Measurements from ENCODE around the gene GALNT4. TPM values are rescaled to one million over a fixed set of nuclear protein-coding genes. Genes with fewer than 3 reads are reported as not detected.
A peak's percentile ranks its signal among the peaks of the same experiment; 100 is the strongest.

The GALNT4 gene
- total RNA-seq, 1 experiment from 2014 or later = 70.9 TPM

DNA sequence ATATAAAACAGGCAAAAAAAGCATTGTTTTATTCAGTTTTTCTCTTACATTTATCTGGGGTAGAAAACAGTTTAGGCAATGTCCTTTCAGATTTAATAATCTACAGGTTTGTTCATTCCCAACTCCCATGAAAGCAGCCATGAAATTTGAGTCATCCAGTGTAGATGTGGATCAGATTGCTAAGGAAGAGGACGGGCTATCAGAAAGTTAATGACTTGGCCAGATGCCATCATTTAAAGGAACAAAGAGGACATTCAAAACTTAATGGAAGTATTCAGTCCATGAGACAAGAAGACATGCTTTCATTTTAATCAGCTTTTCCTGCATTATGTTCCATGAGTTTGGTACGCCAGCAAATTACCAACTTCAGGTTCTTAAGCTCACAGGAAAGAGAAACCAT is 32.4 kb upstream of the GALNT4 start:
- H3K27ac Mint-ChIP-seq (ENCODE audit: unreplicated experiment) = peak overlapping the region; percentile 71
- CTCF ChIA-PET = interaction anchor here (1.2 kb wide), 1 partner anchor 10 kb away, joined by 3 read pairs; no protein-coding TSS in a partner anchor
- peaks cover 11% of the 10 kb centered on the region for H3K36me3 Mint-ChIP-seq (ENCODE audit: insufficient read depth, unreplicated experiment)
- H3K4me3 Mint-ChIP-seq (ENCODE audit: low read depth, unreplicated experiment) = no peak overlapping the region
- H3K9me3 Mint-ChIP-seq (ENCODE audit: low read depth, unreplicated experiment) = peaks cover 3% of the 10 kb centered on the region
- H3K27me3 Mint-ChIP-seq (ENCODE audit: unreplicated experiment) = no peaks in the 10 kb centered on the region
- no TSS peak for BruUV-seq (replicated peaks)
- peak; percentile 53 for DNase-seq
- peaks cover 15% of the 10 kb centered on the region for H3K4me1 Mint-ChIP-seq (ENCODE audit: low read depth, unreplicated experiment)
- intact Hi-C loops (cut with micrococcal nuclease; ENCODE audit: unreplicated experiment) = no loop called here
- TF ChIP-seq, protein P1, sequence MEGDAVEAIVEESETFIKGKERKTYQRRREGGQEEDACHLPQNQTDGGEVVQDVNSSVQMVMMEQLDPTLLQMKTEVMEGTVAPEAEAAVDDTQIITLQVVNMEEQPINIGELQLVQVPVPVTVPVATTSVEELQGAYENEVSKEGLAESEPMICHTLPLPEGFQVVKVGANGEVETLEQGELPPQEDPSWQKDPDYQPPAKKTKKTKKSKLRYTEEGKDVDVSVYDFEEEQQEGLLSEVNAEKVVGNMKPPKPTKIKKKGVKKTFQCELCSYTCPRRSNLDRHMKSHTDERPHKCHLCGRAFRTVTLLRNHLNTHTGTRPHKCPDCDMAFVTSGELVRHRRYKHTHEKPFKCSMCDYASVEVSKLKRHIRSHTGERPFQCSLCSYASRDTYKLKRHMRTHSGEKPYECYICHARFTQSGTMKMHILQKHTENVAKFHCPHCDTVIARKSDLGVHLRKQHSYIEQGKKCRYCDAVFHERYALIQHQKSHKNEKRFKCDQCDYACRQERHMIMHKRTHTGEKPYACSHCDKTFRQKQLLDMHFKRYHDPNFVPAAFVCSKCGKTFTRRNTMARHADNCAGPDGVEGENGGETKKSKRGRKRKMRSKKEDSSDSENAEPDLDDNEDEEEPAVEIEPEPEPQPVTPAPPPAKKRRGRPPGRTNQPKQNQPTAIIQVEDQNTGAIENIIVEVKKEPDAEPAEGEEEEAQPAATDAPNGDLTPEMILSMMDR (IDR thresholded peaks at IDR 0.05; ENCODE audit: unreplicated experiment) = no peak

DNA sequence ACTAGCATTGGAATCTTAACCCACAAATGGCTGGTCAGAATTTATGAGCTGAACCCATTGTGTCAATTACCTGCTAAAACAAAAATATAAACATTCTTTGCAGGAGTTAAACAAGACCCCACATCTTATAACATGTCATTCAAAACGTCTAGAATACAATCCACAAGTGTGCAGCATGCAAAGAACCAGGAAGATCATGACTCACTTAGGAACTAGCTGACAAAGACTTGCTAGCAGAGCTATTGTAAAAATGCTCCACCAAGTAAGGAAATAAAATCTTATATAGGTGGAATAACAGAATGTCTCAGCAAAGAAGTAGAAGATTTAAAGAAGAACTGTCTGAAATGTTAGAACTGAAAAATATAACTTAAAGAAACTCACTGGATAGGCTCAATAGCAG is 27.8 kb upstream of the GALNT4 start:
- peaks cover 3% of the 10 kb centered on the region for H3K9me3 Mint-ChIP-seq (ENCODE audit: low read depth, unreplicated experiment)
- intact Hi-C loops (cut with micrococcal nuclease; ENCODE audit: unreplicated experiment) = no loop called here
- H3K36me3 Mint-ChIP-seq (ENCODE audit: insufficient read depth, unreplicated experiment) = peaks cover 6% of the 10 kb centered on the region
- no peaks in the 10 kb centered on the region for H3K27me3 Mint-ChIP-seq (ENCODE audit: unreplicated experiment)
- no peak for DNase-seq
- TF ChIP-seq, protein P1 (IDR thresholded peaks at IDR 0.05; ENCODE audit: unreplicated experiment) = no peak
- BruUV-seq (replicated peaks) = no TSS peak
- no peak overlapping the region for H3K4me3 Mint-ChIP-seq (ENCODE audit: low read depth, unreplicated experiment)
- H3K4me1 Mint-ChIP-seq (ENCODE audit: low read depth, unreplicated experiment) = peaks cover 11% of the 10 kb centered on the region
- CTCF ChIA-PET = no interaction called here
- H3K27ac Mint-ChIP-seq (ENCODE audit: unreplicated experiment) = no peak overlapping the region

DNA sequence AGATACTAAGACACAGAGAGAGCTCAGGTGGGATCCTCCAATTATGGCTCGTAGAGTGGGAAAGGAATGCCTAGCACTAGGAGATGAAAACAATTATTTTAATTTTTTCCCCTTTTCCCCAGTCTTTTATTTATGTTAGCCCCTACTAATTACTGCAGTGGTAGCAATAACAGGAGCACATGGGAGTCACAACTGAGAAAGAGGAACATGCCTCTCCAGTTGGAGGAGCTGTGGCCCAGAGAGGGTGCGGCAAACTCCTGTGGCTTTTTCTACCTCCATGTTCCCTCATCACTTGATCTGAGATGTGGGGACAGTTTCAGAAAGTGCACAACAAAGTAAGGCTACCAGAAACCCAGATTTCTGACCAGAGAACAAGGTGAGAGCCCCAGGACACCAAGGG is 27.2 kb upstream of the GALNT4 start:
- no peak for DNase-seq
- BruUV-seq (replicated peaks) = no TSS peak
- H3K9me3 Mint-ChIP-seq (ENCODE audit: low read depth, unreplicated experiment) = peaks cover 3% of the 10 kb centered on the region
- no peak overlapping the region for H3K4me3 Mint-ChIP-seq (ENCODE audit: low read depth, unreplicated experiment)
- CTCF ChIA-PET = no interaction called here
- TF ChIP-seq, protein P1 (IDR thresholded peaks at IDR 0.05; ENCODE audit: unreplicated experiment) = no peak
- no peak overlapping the region for H3K27ac Mint-ChIP-seq (ENCODE audit: unreplicated experiment)
- intact Hi-C loops (cut with micrococcal nuclease; ENCODE audit: unreplicated experiment) = no loop called here
- H3K36me3 Mint-ChIP-seq (ENCODE audit: insufficient read depth, unreplicated experiment) = peaks cover 1% of the 10 kb centered on the region
- no peaks in the 10 kb centered on the region for H3K27me3 Mint-ChIP-seq (ENCODE audit: unreplicated experiment)
- H3K4me1 Mint-ChIP-seq (ENCODE audit: low read depth, unreplicated experiment) = peaks cover 6% of the 10 kb centered on the region

DNA sequence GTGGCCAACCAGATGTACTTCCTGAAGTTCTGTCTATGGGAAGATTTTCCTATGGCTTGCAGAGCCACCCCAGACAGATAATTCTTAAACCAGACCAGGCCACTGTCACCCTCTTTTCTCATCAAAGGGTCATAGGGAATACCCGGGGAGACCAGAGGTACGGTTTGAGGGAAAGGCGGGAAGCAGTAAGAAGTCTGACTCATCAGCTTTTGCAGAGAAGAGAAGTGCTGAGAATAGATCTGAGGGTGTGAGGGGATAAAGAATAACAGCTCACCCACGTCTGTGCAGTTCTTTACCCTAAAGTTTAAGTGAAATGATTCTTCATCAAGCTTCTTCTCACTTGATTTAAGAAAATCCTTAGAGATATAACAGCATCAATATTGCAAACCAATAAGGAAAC is 22.5 kb upstream of the GALNT4 start:
- CTCF ChIA-PET = interaction anchor here (0.7 kb wide), 1 partner anchor 9 kb away, joined by 3 read pairs; no protein-coding TSS in a partner anchor
- H3K27me3 Mint-ChIP-seq (ENCODE audit: unreplicated experiment) = no peaks in the 10 kb centered on the region
- no peak overlapping the region for H3K27ac Mint-ChIP-seq (ENCODE audit: unreplicated experiment)
- intact Hi-C loops (cut with micrococcal nuclease; ENCODE audit: unreplicated experiment) = loop anchor here (5.0 to 10.0 kb wide), 2 partner anchors 145 to 1308 kb away; no protein-coding TSS in a partner anchor
- H3K9me3 Mint-ChIP-seq (ENCODE audit: low read depth, unreplicated experiment) = no peaks in the 10 kb centered on the region
- no peak overlapping the region for H3K4me3 Mint-ChIP-seq (ENCODE audit: low read depth, unreplicated experiment)
- H3K4me1 Mint-ChIP-seq (ENCODE audit: low read depth, unreplicated experiment) = peaks cover 24% of the 10 kb centered on the region
- no TSS peak for BruUV-seq (replicated peaks)
- no peaks in the 10 kb centered on the region for H3K36me3 Mint-ChIP-seq (ENCODE audit: insufficient read depth, unreplicated experiment)
- TF ChIP-seq, protein P1 (IDR thresholded peaks at IDR 0.05; ENCODE audit: unreplicated experiment) = no peak
- no peak for DNase-seq
